K562 (cell line): Measurements from ENCODE around the gene CERS1. TPM values are rescaled to one million over a fixed set of nuclear protein-coding genes. Genes with fewer than 3 reads are reported as not detected.
A peak's percentile ranks its signal among the peaks of the same experiment; 100 is the strongest.

Experiments
- BRD4 ChIP-seq: fragments of 200-600 bp; sonication (generic); IDR thresholded peaks from 2 replicates; pipeline ENCODE4 v1.6.1; 2017; ENCODE audit warnings: inconsistent platforms
- CHD1 ChIP-seq: fragments of 200-600 bp; sonication (generic); IDR thresholded peaks from one replicate; pipeline ENCODE4 v1.6.1; 2012; ENCODE audit warnings: mild to moderate bottlenecking, moderate library complexity, low read length, inconsistent platforms
- GATAD2B ChIP-seq: fragments of 450-650 bp; IDR thresholded peaks from 2 replicates; pipeline ENCODE4 v1.6.1; 2017; ENCODE audit warnings: mild to moderate bottlenecking, borderline replicate concordance
- KDM5B ChIP-seq: fragments of 200-600 bp; sonication (generic); IDR thresholded peaks from 2 replicates; pipeline ENCODE4 v1.6.1; 2012; ENCODE audit warnings: low read depth, mild to moderate bottlenecking, moderate library complexity, low read length, control low read depth, inconsistent platforms; ENCODE audit not compliant: insufficient replicate concordance
- MAFF ChIP-seq: IDR thresholded peaks from 2 replicates; pipeline ENCODE4 v1.6.1; 2012; ENCODE audit warnings: low read length, improper control_type of control experiment
- MAZ ChIP-seq, 2 experiments: fragments of 450-650 bp in 1 of 2; sonication (generic) in 1 of 2; formaldehyde crosslinking; IDR thresholded peaks in 1 of 2; conservative IDR thresholded peaks in 1 of 2; 2 replicates each; pipeline versions ENCODE4 v1.4.0 to v1.5.0; 2020; ENCODE audit warnings: mild to moderate bottlenecking in 1 of 2, missing genetic modification reagents in 1 of 2
- PHB ChIP-seq: fragments of 250-450 bp; sonication (Bioruptor Pico); IDR thresholded peaks from 2 replicates; pipeline ENCODE4 v1.5.0; 2021
- RAD21 ChIP-seq, 2 experiments: fragments of 250-450 bp in 1 of 2; fragments of 450-650 bp in 1 of 2; sonication (Bioruptor Pico) in 1 of 2; formaldehyde crosslinking in 1 of 2; IDR thresholded peaks in 1 of 2; conservative IDR thresholded peaks in 1 of 2; 2 replicates each; pipeline versions ENCODE4 v1.4.0 to v1.8.0; 2020 to 2022; ENCODE audit warnings: mild to moderate bottlenecking in 2 of 2, moderate library complexity in 1 of 2
- RBM39 ChIP-seq: fragments of 200-400 bp; formaldehyde crosslinking; optimal IDR thresholded peaks from 2 replicates; pipeline ENCODE3; 2018; ENCODE audit warnings: low read depth, low read length
- SETDB1 ChIP-seq: IDR thresholded peaks from one replicate; pipeline ENCODE4 v1.6.1; 2012; ENCODE audit warnings: low read length, control low read depth, inconsistent platforms
- TBL1XR1 ChIP-seq, 2 experiments: IDR thresholded peaks; 2 replicates each; pipeline ENCODE4 v1.6.1; 2012; ENCODE audit warnings: improper control_type of control experiment in 2 of 2, low read length in 2 of 2, mild to moderate bottlenecking in 1 of 2
- TCFL5 ChIP-seq: fragments of 250-450 bp; sonication (Bioruptor Pico); conservative IDR thresholded peaks from 2 replicates; pipeline ENCODE4 v1.6.1; 2021; ENCODE audit warnings: mild to moderate bottlenecking, moderate library complexity, matching md5 sums
- USF1 ChIP-seq: sonication (generic); formaldehyde crosslinking; IDR thresholded peaks from 2 replicates; pipeline ENCODE4 v1.9.0; 2022; ENCODE audit warnings: mild to moderate bottlenecking, missing genetic modification reagents
- ZNF253 ChIP-seq: fragments of 250-450 bp; sonication (Bioruptor Pico); conservative IDR thresholded peaks from 2 replicates; pipeline ENCODE4 v1.6.1; 2021; ENCODE audit warnings: mild to moderate bottlenecking
- ZNF76 ChIP-seq: fragments of 250-450 bp; sonication (Bioruptor Pico); IDR thresholded peaks from 2 replicates; pipeline ENCODE4 v1.4.0; 2020; ENCODE audit warnings: mild to moderate bottlenecking, moderate library complexity, borderline replicate concordance
- polyA plus RNA-seq, 8 experiments: library from polyadenylated mRNA; depleted of rRNA in 4 of 8; stranded (reverse) in 5 of 8; unstranded in 3 of 8; fragments of >200 nt; fragmentation: Nextera tagmentation in 2 of 8; fragmentation: Illumina TruSeq in 1 of 8; extraction: Ambion mirVana in 2 of 8; extraction: Trizol in 1 of 8; gene quantifications; 2 replicates each; pipeline versions ENCODE4 v1.2.1 to v1.2.3, GENCODE V29; 2011 to 2014; ENCODE audit warnings: inconsistent platforms in 1 of 8, missing spikeins in 1 of 8
- total RNA-seq, 7 experiments: library from RNA; depleted of rRNA in 6 of 7; stranded (reverse); fragments of >200 nt in 6 of 7; fragmentation: Illumina TruSeq in 2 of 7; extraction: Trizol in 2 of 7; gene quantifications; 2 replicates each; pipeline versions ENCODE4 v1.2.1 to v1.2.3, GENCODE V29; 2011 to 2021; ENCODE audit warnings: low replicate concordance in 1 of 7
- TF ChIP-seq, protein P1 (sequence below): sonication (generic); formaldehyde crosslinking; IDR thresholded peaks from 2 replicates; pipeline ENCODE4 v1.8.0; 2023; ENCODE audit warnings: mild to moderate bottlenecking, missing genetic modification reagents
- TF ChIP-seq, protein P2 (sequence below): fragments of 450-650 bp; IDR thresholded peaks from 2 replicates; pipeline ENCODE4 v1.6.1; 2017; ENCODE audit warnings: antibody characterized with exemption
- TF ChIP-seq, protein P3 (sequence below), 2 experiments: fragments of 450-650 bp; conservative IDR thresholded peaks; 2 replicates each; pipeline ENCODE4 v1.6.1; 2017; ENCODE audit warnings: mild to moderate bottlenecking in 2 of 2, moderate library complexity in 2 of 2

CERS1 gene
- total and polyA plus RNA-seq, 9 of the 15 experiments (the other 6 are each of a cell fraction or from before 2014, with no cell fraction given) = 0.33 to 1.5 (median 0.86) TPM; not detected in 2

DNA sequence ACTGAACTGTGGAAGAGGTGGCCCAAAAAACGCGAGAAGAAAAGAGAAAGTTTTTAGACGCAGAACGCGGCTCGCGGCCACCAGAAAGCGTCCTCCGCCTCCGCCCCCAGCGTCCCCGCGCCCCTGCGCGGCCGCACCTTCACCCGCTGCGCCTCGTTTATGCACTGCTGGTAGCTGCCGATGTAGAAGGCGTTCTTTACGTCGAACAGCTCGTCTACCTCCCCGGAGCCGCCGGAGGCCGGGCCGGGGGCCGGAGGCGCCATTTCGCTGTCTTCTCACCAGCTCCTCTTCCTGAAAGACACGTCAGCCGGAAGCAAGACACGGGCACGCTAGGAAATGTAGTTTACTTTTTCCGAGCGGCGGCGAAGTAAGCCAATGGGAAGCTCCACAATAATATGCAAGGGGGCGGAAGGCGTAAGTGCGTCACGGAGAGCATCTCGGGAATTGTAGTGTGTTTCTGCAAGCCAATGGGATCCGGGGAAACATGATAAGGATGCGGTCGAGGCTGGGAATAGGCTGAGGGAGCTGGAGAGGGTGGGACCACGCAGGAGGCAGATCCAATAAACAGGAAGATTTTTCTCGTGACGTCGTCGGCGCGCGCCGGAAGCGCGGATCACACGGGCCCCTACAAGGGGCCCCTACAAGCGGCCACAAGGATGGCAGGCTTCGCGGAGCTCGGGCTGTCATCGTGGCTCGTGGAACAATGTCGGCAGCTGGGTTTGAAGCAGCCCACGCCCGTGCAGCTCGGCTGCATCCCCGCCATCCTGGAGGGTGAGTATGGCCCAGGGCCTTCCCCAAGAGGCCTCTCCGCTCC lies 23.3 kb upstream of the CERS1 start, which contains the start of the genes COPE and DDX49 (continued):
- TF ChIP-seq, protein P1, sequence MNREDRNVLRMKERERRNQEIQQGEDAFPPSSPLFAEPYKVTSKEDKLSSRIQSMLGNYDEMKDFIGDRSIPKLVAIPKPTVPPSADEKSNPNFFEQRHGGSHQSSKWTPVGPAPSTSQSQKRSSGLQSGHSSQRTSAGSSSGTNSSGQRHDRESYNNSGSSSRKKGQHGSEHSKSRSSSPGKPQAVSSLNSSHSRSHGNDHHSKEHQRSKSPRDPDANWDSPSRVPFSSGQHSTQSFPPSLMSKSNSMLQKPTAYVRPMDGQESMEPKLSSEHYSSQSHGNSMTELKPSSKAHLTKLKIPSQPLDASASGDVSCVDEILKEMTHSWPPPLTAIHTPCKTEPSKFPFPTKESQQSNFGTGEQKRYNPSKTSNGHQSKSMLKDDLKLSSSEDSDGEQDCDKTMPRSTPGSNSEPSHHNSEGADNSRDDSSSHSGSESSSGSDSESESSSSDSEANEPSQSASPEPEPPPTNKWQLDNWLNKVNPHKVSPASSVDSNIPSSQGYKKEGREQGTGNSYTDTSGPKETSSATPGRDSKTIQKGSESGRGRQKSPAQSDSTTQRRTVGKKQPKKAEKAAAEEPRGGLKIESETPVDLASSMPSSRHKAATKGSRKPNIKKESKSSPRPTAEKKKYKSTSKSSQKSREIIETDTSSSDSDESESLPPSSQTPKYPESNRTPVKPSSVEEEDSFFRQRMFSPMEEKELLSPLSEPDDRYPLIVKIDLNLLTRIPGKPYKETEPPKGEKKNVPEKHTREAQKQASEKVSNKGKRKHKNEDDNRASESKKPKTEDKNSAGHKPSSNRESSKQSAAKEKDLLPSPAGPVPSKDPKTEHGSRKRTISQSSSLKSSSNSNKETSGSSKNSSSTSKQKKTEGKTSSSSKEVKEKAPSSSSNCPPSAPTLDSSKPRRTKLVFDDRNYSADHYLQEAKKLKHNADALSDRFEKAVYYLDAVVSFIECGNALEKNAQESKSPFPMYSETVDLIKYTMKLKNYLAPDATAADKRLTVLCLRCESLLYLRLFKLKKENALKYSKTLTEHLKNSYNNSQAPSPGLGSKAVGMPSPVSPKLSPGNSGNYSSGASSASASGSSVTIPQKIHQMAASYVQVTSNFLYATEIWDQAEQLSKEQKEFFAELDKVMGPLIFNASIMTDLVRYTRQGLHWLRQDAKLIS (CRISPR knock-in tag) = 0 out of 2 replicates have a peak, but pooled peaks have one; percentile 70
- TF ChIP-seq TBL1XR1 (IDR thresholded peaks at IDR 0.05; ENCODE audit: low read length in 2 of 2) (peak in 1 of 2 experiments; percentile 56; a peak in 2 of 4 replicates), GATAD2B (no peak), MAZ (CRISPR knock-in tag; conservative IDR thresholded peaks at IDR 0.05 in 1 of 2, IDR thresholded peaks at IDR 0.05 in 1 of 2) (peak; percentile 49 to 59; a peak in 3 of 4 replicates), SETDB1 (no peak), RAD21 (CRISPR knock-in tag; conservative IDR thresholded peaks at IDR 0.05 in 1 of 2, IDR thresholded peaks at IDR 0.05 in 1 of 2) (no peak), KDM5B (peak; percentile 86), CHD1 (peak; percentile 38), RBM39 (peak; percentile 75), ZNF253 (no peak), USF1 (CRISPR knock-in tag) (no peak; the same call in 1 of the 2 replicates), MAFF (no peak), TCFL5 (CRISPR knock-in tag) (no peak), ZNF76 (CRISPR knock-in tag) (no peak), BRD4 (0 out of 2 replicates have a peak, but pooled peaks have one; percentile 38), PHB (no peak)
- TF ChIP-seq, protein P2, sequence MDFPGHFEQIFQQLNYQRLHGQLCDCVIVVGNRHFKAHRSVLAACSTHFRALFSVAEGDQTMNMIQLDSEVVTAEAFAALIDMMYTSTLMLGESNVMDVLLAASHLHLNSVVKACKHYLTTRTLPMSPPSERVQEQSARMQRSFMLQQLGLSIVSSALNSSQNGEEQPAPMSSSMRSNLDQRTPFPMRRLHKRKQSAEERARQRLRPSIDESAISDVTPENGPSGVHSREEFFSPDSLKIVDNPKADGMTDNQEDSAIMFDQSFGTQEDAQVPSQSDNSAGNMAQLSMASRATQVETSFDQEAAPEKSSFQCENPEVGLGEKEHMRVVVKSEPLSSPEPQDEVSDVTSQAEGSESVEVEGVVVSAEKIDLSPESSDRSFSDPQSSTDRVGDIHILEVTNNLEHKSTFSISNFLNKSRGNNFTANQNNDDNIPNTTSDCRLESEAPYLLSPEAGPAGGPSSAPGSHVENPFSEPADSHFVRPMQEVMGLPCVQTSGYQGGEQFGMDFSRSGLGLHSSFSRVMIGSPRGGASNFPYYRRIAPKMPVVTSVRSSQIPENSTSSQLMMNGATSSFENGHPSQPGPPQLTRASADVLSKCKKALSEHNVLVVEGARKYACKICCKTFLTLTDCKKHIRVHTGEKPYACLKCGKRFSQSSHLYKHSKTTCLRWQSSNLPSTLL = no peak
- TF ChIP-seq, protein P3, sequence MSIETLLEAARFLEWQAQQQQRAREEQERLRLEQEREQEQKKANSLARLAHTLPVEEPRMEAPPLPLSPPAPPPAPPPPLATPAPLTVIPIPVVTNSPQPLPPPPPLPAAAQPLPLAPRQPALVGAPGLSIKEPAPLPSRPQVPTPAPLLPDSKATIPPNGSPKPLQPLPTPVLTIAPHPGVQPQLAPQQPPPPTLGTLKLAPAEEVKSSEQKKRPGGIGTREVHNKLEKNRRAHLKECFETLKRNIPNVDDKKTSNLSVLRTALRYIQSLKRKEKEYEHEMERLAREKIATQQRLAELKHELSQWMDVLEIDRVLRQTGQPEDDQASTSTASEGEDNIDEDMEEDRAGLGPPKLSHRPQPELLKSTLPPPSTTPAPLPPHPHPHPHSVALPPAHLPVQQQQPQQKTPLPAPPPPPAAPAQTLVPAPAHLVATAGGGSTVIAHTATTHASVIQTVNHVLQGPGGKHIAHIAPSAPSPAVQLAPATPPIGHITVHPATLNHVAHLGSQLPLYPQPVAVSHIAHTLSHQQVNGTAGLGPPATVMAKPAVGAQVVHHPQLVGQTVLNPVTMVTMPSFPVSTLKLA (conservative IDR thresholded peaks at IDR 0.05) = peak; percentile 94 to 98
